Testis (tissue), 3 donors: ENCODE results near the gene TERF2IP. TPM values are rescaled to one million over a fixed set of nuclear protein-coding genes. Genes with fewer than 3 reads are reported as not detected.

Source experiments
- DNase-seq: peaks from one replicate; pipeline ENCODE4 v3.0.0-alpha.2; 2019
- H3K27ac ChIP-seq, 2 donors: fragments of 200-600 bp; sonication (generic); one replicate each; pipeline ENCODE4 v1.5.1; 2019
- H3K27me3 ChIP-seq: fragments of 200-600 bp; sonication (generic); one replicate; pipeline ENCODE4 v1.5.1; 2019
- H3K36me3 ChIP-seq: fragments of 200-600 bp; sonication (generic); one replicate; pipeline ENCODE4 v1.5.1; 2017; ENCODE audit warnings: low read depth; ENCODE audit errors: missing control alignments
- H3K4me1 ChIP-seq: fragments of 200-600 bp; sonication (generic); one replicate; pipeline ENCODE4 v1.5.1; 2019
- H3K4me3 ChIP-seq, 2 donors: fragments of 200-600 bp; sonication (generic); one replicate each; pipeline ENCODE4 v1.5.1; 2017 to 2019
- H3K9me3 ChIP-seq: fragments of 200-600 bp; sonication (generic); one replicate; pipeline ENCODE4 v1.5.1; 2017
- CTCF ChIP-seq, 3 experiments: fragments of 450-650 bp in 2 of 3; fragments of 200-600 bp in 1 of 3; sonication (generic) in 1 of 3; IDR thresholded peaks; one replicate each; pipeline ENCODE4 v1.5.1; 2016 to 2019; ENCODE audit warnings: antibody characterized with exemption in 3 of 3, mild to moderate bottlenecking in 2 of 3, moderate library complexity in 1 of 3
- POLR2A ChIP-seq: fragments of 450-650 bp; IDR thresholded peaks from one replicate; pipeline ENCODE4 v1.6.1; 2017; ENCODE audit warnings: antibody characterized with exemption, mild to moderate bottlenecking, moderate library complexity
- WGBS, 2 donors: methylation state at CpG; one replicate each; pipeline ENCODE4 v1.1.5; 2018; 5-methylcytosine and 5-hydroxymethylcytosine counted together
- intact Hi-C: fragments of 100-400 bp; cut with DNase I; formaldehyde crosslinking; loops from one replicate; pipeline ENCODE4 v1.15.1; 2023; ENCODE audit warnings: low total_unique reads
- polyA plus RNA-seq: library from polyadenylated mRNA; stranded (reverse); fragments of 350-450 nt; fragmentation: Illumina TruSeq; extraction: RNeasy Lipid Tissue Mini Kit (QIAGEN cat#74804); gene quantifications from one replicate; pipeline ENCODE4 v1.2.3, GENCODE V29; 2014; ENCODE audit warnings: low read depth, low replicate concordance; ENCODE audit not compliant: insufficient read depth
- total RNA-seq, 2 donors: library from RNA; depleted of rRNA; stranded (reverse); fragments of >200 nt; gene quantifications; one replicate each; pipeline ENCODE4 v1.2.3, GENCODE V29; 2016

Gene TERF2IP
- total and polyA plus RNA-seq, 3 donors from 2014 or later = 124 to 161 (median 153) TPM

- Histone ChIP-seq H3K9me3 (no peaks in the 10 kb centered on the region), H3K27ac (no peak overlapping the region), H3K4me1 (no peaks in the 10 kb centered on the region), H3K27me3 (no peaks in the 10 kb centered on the region), H3K4me3 (no peak overlapping the region), H3K36me3 (no peaks in the 10 kb centered on the region)
- intact Hi-C loops = no loop called here
- no peak for DNase-seq
- 43 to 67% methylated on average over 3 to 4 of the region's 4 CpGs for WGBS, 2 donors
- no peak for TF ChIP-seq POLR2A
- no peak for TF ChIP-seq CTCF (IDR thresholded peaks at IDR 0.05)
These were observed 13.2 kb downstream of the TERF2IP start for GRCh38 chr16:75660726-75661302.

GRCh38 chr16:75667503-75667902 is 19.9 kb downstream of the TERF2IP start:
- no peaks in the 10 kb centered on the region for H3K4me1 ChIP-seq
- H3K36me3 ChIP-seq = no peaks in the 10 kb centered on the region
- H3K27me3 ChIP-seq = no peaks in the 10 kb centered on the region
- no peaks in the 10 kb centered on the region for H3K9me3 ChIP-seq
- no peak overlapping the region for H3K27ac ChIP-seq
- no peak for TF ChIP-seq POLR2A
- no peak for TF ChIP-seq CTCF (IDR thresholded peaks at IDR 0.05)
- intact Hi-C loops = no loop called here
- H3K4me3 ChIP-seq = no peak overlapping the region
- DNase-seq = no peak

- no peak within 1 kb of the TSS for H3K4me3 ChIP-seq
- WGBS, 2 donors = 91 to 93% methylated on average over 4 of the region's 4 CpGs
- no peak within 1 kb of the TSS for H3K27ac ChIP-seq
- no peaks in the 10 kb centered on the region for H3K36me3 ChIP-seq
- H3K4me1 ChIP-seq = no peaks in the 10 kb centered on the region
- H3K9me3 ChIP-seq = no peaks in the 10 kb centered on the region
- TF ChIP-seq CTCF (IDR thresholded peaks at IDR 0.05) (no peak), POLR2A (no peak)
- H3K27me3 ChIP-seq = no peaks in the 10 kb centered on the region
- no peak for DNase-seq
- intact Hi-C loops = no loop called here
These were observed 29.3 kb downstream of the TERF2IP start, which contains the start of gene CPHXL2 for GRCh38 chr16:75676909-75677308. Gene CPHXL2, minus strand, starts transcription at chr16:75677009. Its CDS starts 10 bp downstream, at chr16:75676999.

- no peak for DNase-seq
- WGBS, 2 donors = 86 to 89% methylated on average over 5 of the region's 5 CpGs
- intact Hi-C loops = no loop called here
These were observed 31.8 kb downstream of the TERF2IP start for GRCh38 chr16:75679366-75679765.

More at GRCh38 chr16:75679366-75679765, 31.8 kb downstream of the TERF2IP start:
- Histone ChIP-seq H3K4me1 (no peaks in the 10 kb centered on the region), H3K36me3 (no peaks in the 10 kb centered on the region), H3K27me3 (no peaks in the 10 kb centered on the region), H3K27ac (peak overlapping the region in 1 of 2 donors; percentile 66), H3K9me3 (no peaks in the 10 kb centered on the region), H3K4me3 (no peak overlapping the region)
- TF ChIP-seq CTCF (IDR thresholded peaks at IDR 0.05) (no peak), POLR2A (no peak)
